Caco-2 (cell line): ENCODE results near the gene GNAI1. TPM values are rescaled to one million over a fixed set of nuclear protein-coding genes. Genes with fewer than 3 reads are reported as not detected.

Source experiments
- BruUV-seq: library from RNA; stranded (reverse); fragments of 400-500 nt; replicated peaks from 2 replicates; lab custom pipeline; 2021; lab: Mats Ljungman, UMichigan
- CTCF ChIA-PET: fragments of 300-600 bp; sonication (Branson Sonifier 250); formaldehyde crosslinking; loops from one replicate; lab custom pipeline; 2022; ENCODE audit warnings: antibody characterized with exemption; lab: Charles Lee
- POLR2A ChIA-PET: fragments of 300-600 bp; sonication (Branson Sonifier 250); formaldehyde crosslinking; loops from one replicate; lab custom pipeline; 2022; ENCODE audit warnings: antibody characterized with exemption; lab: Charles Lee
- DNase-seq, 2 experiments: peaks; one replicate each; pipeline versions ENCODE4 v3.0.0 to v3.0.0-alpha.2; 2020 to 2022
- H3K27me3 ChIP-seq: replicated peaks from 2 replicates; pipeline ENCODE4 v1.6.0; 2011; ENCODE audit warnings: low read length; ENCODE audit not compliant: control insufficient read depth, insufficient read depth
- H3K36me3 ChIP-seq: 2 replicates; pipeline ENCODE4 v1.5.1; 2011; ENCODE audit warnings: low read length; ENCODE audit not compliant: control insufficient read depth, insufficient read depth
- H3K4me1 ChIP-seq: fragments of 250-450 bp; sonication (Bioruptor Pico); 2 replicates; pipeline ENCODE4 v1.5.1; 2020; ENCODE audit warnings: mild to moderate bottlenecking
- H3K4me3 ChIP-seq: 2 replicates; pipeline ENCODE4 v1.5.1; 2011; ENCODE audit warnings: low read depth, mild to moderate bottlenecking, control low read depth, low read length
- H3K9me3 ChIP-seq: fragments of 250-450 bp; sonication (Bioruptor Pico); 2 replicates; pipeline ENCODE4 v1.5.1; 2020; ENCODE audit warnings: mild to moderate bottlenecking, moderate library complexity
- H3K27ac Mint-ChIP-seq: one replicate; pipeline ENCODE4 v1.8.0; 2022; ENCODE audit warnings: mixed read lengths; ENCODE audit not compliant: unreplicated experiment
- H3K27me3 Mint-ChIP-seq: one replicate; pipeline ENCODE4 v1.8.0; 2022; ENCODE audit warnings: mixed read lengths; ENCODE audit not compliant: insufficient read depth, unreplicated experiment
- H3K36me3 Mint-ChIP-seq: one replicate; pipeline ENCODE4 v1.8.0; 2022; ENCODE audit warnings: mild to moderate bottlenecking, mixed read lengths; ENCODE audit not compliant: insufficient read depth, unreplicated experiment
- H3K4me1 Mint-ChIP-seq: one replicate; pipeline ENCODE4 v1.8.0; 2022; ENCODE audit warnings: low read depth, mixed read lengths; ENCODE audit not compliant: unreplicated experiment
- H3K4me3 Mint-ChIP-seq: one replicate; pipeline ENCODE4 v1.8.0; 2022; ENCODE audit warnings: mild to moderate bottlenecking, moderate library complexity, mixed read lengths; ENCODE audit not compliant: unreplicated experiment
- H3K9me3 Mint-ChIP-seq: one replicate; pipeline ENCODE4 v1.8.0; 2022; ENCODE audit warnings: mixed read lengths; ENCODE audit not compliant: unreplicated experiment
- CTCF ChIP-seq, 2 experiments: fragments of 200-600 bp in 1 of 2; IDR thresholded peaks; 1 replicate in 1 of 2; 2 replicates in 1 of 2; pipeline versions ENCODE4 v1.5.1 to v1.8.0; 2011 to 2022; ENCODE audit warnings: antibody characterized with exemption in 1 of 2, control low read depth in 1 of 2, inconsistent platforms in 1 of 2, low read depth in 1 of 2, low read length in 1 of 2, mild to moderate bottlenecking in 1 of 2, moderate library complexity in 1 of 2; ENCODE audit not compliant: insufficient read depth in 1 of 2, severe bottlenecking in 1 of 2, unreplicated experiment in 1 of 2
- intact Hi-C: fragments of 100-400 bp; cut with micrococcal nuclease; formaldehyde crosslinking; loops from one replicate; pipeline ENCODE4 v1.10.0; 2022; ENCODE audit not compliant: unreplicated experiment
- total RNA-seq: library from RNA; stranded (reverse); gene quantifications from 2 replicates; pipeline ENCODE4 v1.2.3, GENCODE V29; 2022

Gene GNAI1
- total RNA-seq, 1 experiment from 2014 or later = 2.1 TPM

DNA sequence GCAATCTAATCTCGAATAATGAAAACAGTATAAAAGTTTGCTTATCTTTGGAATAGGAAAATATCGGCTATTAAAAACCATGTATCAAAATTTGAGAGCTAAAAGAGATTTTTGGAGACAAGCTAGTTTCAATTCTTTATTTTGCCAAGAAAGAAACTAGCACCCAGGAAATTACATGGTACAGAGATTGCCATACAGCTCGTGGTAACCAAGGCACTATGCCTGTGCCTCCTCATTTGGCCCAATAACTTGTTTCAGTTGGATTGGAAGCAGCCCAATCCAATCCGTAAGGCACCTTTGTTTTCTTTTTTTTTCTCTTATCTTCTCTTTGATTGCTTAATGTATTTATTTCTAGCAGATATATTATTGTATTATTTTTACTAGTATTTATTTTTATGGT, 55.0 kb downstream of the GNAI1 start:
- Histone ChIP-seq H3K4me1 (no peaks in the 10 kb centered on the region), H3K4me3 (no peak overlapping the region), H3K27me3 (no peaks in the 10 kb centered on the region), H3K9me3 (no peaks in the 10 kb centered on the region), H3K36me3 (no peaks in the 10 kb centered on the region)
- Mint-ChIP-seq H3K9me3 (no peaks in the 10 kb centered on the region), H3K4me3 (no peak overlapping the region), H3K27ac (no peak overlapping the region), H3K4me1 (no peaks in the 10 kb centered on the region), H3K27me3 (no peaks in the 10 kb centered on the region), H3K36me3 (no peaks in the 10 kb centered on the region)
- no TSS peak for BruUV-seq
- intact Hi-C loops = no loop called here
- ChIA-PET CTCF (no interaction called here), POLR2A (no interaction called here)
- no peak for TF ChIP-seq CTCF (IDR thresholded peaks at IDR 0.05; ENCODE audit: insufficient read depth in 1 of 2, low read depth in 1 of 2, low read length in 1 of 2, severe bottlenecking in 1 of 2, unreplicated experiment in 1 of 2)
- DNase-seq = no peak

GRCh38 chr7:80197627-80198026, 63.0 kb downstream of the GNAI1 start:
- Mint-ChIP-seq H3K27ac (no peak overlapping the region), H3K4me1 (no peaks in the 10 kb centered on the region), H3K4me3 (no peak overlapping the region), H3K36me3 (no peaks in the 10 kb centered on the region), H3K27me3 (peaks cover 4% of the 10 kb centered on the region), H3K9me3 (no peaks in the 10 kb centered on the region)
- no peaks in the 10 kb centered on the region for H3K27me3 ChIP-seq
- ChIA-PET CTCF (no interaction called here), POLR2A (interaction anchor here (0.6 kb wide), 1 partner anchor 401 kb away, joined by 4 read pairs; no protein-coding TSS in a partner anchor)
- DNase-seq = no peak
- no peaks in the 10 kb centered on the region for H3K4me1 ChIP-seq
- intact Hi-C loops = no loop called here
- no peaks in the 10 kb centered on the region for H3K36me3 ChIP-seq
- H3K9me3 ChIP-seq = no peaks in the 10 kb centered on the region
- no peak overlapping the region for H3K4me3 ChIP-seq
- no peak for TF ChIP-seq CTCF (IDR thresholded peaks at IDR 0.05; ENCODE audit: insufficient read depth in 1 of 2, low read depth in 1 of 2, low read length in 1 of 2, severe bottlenecking in 1 of 2, unreplicated experiment in 1 of 2)
- no TSS peak for BruUV-seq

- Mint-ChIP-seq H3K27me3 (peaks cover 4% of the 10 kb centered on the region), H3K27ac (no peak overlapping the region), H3K9me3 (no peaks in the 10 kb centered on the region), H3K4me1 (no peaks in the 10 kb centered on the region), H3K4me3 (no peak overlapping the region), H3K36me3 (no peaks in the 10 kb centered on the region)
- no peak for TF ChIP-seq CTCF (IDR thresholded peaks at IDR 0.05; ENCODE audit: insufficient read depth in 1 of 2, low read depth in 1 of 2, low read length in 1 of 2, severe bottlenecking in 1 of 2, unreplicated experiment in 1 of 2)
- no peaks in the 10 kb centered on the region for H3K27me3 ChIP-seq
- no peak overlapping the region for H3K4me3 ChIP-seq
- intact Hi-C loops = no loop called here
- POLR2A ChIA-PET = no interaction called here
- BruUV-seq = no TSS peak
- CTCF ChIA-PET = no interaction called here
- no peaks in the 10 kb centered on the region for H3K9me3 ChIP-seq
- H3K36me3 ChIP-seq = no peaks in the 10 kb centered on the region
- no peak for DNase-seq
- no peaks in the 10 kb centered on the region for H3K4me1 ChIP-seq
Measured at GRCh38 chr7:80199051-80199450, 64.4 kb downstream of the GNAI1 start.
